CD4-positive, alpha-beta T cell treated with Interleukin-4 for 1 hour (primary cell): Measurements from ENCODE around the gene CPEB2.
"Not testable (repeated sequence)": the region's sequence is repeated elsewhere in the genome, so short reads cannot be mapped to it uniquely, and the experiment has no call there.

Source experiments
- DNase-seq, 2 donors: peaks; one replicate each; pipeline ENCODE4 v3.0.0-alpha.2; 2020 to 2022

CPEB2 gene

DNA sequence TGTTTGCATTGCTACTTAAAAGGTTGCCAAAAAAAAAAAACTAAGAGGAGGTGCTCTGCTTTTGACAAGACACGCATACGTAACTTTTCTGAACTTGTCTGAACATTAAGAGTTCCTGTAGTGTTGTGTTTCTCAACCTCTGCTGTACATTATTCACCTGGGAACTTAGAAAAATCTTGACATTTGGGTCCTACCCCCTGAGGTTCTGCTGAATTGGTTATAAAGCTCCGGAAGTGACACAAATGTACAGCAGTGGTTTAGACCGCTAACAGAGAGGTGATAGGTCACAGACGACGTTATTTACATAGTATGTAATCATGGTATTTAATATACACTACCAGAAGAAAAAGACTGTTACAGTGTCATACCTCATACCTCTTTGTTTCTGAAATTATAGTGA lies 61.1 kb downstream of the CPEB2 start:
- DNase-seq = no peak

DNA sequence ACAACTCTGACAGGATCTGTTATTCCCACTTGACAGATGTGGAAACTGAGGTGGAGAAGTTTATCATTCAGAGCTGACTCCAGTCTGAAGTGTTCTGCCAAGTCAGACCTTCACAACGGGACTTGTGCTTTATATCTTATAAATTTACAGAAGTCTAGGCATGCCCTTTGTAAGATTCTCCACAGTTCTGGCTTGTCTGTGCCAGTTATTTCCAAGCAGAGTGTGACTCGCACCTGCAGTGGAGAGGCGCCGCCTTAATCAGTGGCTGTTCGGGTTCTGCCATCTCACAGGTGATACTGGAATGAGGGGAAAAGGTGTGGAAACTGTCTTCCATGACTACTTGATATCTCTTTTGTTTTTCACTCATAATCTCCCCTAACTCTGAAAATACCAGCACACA lies 63.2 kb downstream of the CPEB2 start:
- DNase-seq = no peak

DNA sequence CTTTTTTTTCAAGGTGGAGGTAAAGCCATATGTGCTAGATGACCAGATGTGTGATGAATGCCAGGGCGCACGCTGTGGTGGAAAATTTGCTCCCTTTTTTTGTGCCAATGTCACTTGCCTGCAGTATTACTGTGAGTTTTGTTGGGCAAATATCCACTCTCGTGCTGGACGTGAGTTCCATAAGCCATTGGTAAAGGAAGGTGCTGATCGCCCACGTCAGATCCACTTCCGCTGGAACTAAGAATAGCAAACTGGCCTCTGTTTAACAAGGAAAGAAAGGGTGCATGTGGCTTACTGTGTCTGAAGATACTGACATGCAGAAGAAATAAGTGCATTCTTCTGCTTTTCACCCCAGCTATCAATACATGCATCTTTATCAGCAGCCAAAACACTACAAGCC lies 63.9 kb downstream of the CPEB2 start:
- no peak for DNase-seq

DNA sequence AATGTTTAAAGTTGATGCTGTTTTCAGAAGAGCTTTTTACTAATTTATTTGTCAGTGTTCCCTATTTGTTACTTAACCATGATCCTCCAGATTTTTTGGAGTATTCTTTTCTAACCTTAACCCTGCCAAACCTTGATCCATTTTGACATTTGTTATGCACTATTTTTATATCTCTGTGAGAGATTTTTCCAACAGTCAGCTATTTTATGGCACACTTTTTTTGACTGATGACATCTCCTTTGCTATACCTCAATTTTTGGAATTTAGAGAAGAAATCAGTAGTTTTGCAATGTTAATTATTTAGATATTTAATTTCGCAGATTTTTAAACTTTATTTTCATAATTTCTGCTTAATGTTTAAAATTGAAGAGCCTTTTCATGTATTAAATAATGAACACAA lies 66.0 kb downstream of the CPEB2 start:
- DNase-seq = no peak

DNA sequence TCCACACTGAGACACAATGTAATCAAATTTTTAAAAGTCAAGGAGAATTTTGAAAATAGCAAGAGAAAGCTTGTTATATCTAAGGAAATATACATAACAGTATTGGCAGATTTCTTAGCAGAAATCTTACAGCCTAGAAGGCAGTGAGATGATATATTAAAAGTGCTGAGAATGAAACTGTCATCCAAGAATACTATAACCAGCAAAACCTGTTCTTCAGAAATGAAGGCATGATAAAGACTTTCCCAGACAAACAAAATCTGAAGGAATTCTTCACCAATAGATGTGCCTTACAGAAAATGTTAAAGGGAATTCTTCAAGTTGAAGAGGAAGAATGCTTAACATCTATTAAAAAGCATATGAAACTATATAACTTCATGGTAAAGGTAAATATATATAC lies 73.6 kb downstream of the CPEB2 start:
- DNase-seq = no peak

GRCh38 chr4:15077969-15078368 lies 75.7 kb downstream of the CPEB2 start:
- DNase-seq = no peak

- DNase-seq = no peak
These were observed 76.7 kb downstream of the CPEB2 start for GRCh38 chr4:15078682-15079642.

GRCh38 chr4:15084780-15085179 lies 82.5 kb downstream of the CPEB2 start:
- DNase-seq = no peak

- not testable (repeated sequence) for DNase-seq
These were observed 83.5 kb downstream of the CPEB2 start for GRCh38 chr4:15085762-15086161.

DNA sequence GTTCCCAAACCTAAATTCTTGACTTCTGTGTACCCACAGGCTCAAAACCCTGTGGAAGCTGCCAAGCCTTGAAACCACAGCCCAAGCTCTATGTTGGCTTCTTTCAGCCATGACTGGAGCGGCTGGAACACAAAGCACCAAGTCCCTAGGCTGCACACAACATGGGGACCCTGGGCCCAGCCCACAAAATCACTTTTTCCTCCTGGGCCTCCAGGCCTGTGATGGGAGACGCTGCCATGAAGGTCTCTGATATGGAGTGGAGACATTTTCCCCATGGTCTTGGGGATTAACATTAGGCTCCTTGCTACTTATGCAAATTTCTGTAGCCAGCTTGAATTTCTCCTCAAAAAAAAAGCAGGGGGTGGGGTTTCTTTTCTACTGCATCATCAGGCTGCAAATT lies 84.0 kb downstream of the CPEB2 start:
- DNase-seq = not testable (repeated sequence)

DNA sequence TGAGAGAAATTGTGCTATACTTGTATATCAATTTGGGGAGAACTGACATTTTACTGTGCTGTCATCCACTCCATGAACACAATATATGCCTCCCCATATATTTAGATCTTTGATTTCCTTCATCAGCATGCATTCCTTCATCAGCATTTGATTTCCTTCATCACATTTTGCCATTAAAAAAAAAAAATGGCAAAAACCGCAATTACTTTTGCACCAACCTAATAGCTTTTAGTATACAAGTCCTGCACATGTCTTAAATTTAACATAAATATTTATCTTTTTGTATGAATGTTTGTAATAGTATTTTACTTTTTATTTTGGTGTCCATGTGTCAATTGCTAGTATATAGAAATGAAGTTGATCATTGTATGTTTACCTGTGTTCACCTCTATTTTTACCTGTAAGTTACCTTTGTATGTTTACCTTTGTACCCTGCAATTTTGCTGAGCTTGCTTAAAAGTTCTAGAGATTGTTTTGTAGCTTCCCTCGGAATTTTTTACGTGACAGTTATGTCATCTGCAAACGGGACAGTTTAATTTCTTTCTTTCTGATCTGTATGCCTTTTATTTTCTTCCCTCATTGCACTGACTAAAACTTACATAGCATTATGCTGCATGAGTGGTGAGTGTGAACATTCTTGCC lies 86.2 kb downstream of the CPEB2 start:
- no peak for DNase-seq

DNA sequence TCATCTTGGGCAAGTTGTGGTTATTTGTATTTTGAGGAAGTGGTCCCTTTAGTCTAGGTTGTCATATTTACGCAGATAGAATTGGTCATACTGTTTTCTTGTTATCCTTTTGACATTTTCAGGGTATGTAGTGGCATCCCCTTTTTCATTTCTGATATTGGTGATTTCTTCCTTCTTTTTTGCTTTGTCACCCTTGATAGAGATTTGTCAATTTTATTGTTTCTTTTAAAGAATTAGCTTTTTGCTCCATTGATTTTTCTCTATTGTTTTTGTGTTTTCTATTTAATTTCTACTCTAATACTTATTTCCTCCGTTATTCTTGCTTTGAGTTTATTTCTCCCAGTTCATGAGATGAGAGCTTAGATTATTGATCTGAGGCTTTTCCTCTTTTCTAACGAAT lies 87.7 kb downstream of the CPEB2 start:
- no peak for DNase-seq

DNA sequence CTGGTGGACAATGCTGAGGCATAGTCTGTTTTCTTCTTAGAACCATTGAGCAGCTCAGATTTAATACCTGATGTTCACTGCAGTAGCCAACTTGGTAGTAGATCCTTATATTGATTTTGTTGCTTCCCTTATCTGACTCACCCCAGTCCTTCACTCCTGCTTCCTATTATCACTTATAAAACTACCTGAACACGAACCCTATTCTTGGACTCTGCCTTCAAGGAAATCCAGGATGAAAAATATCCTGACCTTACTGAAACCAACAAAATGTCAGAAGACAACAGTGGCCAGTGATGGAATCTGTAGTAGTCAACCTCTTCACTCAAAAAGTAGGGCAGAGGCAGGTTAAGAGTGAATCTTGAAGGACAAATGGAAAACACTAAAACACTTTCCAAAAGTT lies 98.1 kb downstream of the CPEB2 start:
- no peak for DNase-seq

DNA sequence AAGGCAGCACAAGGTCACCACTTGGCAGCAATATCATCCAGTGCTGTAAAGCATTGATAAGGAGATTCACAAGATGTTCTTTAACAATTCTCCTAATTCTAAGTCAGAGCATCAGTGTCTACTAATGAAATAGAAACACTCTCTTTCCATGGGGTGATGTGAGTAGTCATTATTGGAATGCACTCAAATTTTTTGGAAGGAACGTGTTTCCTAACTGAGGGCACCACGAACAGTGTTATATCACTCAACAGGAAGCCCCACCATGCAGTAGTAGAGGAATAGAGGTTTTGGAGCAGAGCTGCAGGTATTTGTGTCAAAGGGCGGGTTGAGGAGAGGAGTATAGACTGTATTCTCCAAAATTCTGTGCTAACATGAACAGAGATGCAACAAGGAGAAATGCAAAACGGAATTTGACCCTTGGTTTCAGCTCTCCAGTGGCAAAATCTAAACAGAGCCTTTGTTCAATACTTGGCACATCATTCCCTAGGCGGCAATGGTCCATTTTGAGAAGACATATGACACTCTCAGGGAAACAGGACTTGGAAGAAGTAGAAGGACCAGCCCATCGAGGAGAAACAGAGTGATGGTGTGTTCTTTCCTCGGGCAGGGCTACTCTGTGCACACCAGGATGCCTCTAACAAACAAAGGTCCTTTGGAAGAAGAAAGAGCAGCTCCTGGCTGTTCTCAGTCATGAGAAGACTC lies 98.9 kb downstream of the CPEB2 start:
- DNase-seq = no peak

- no peak for DNase-seq
These were observed 102.5 kb downstream of the CPEB2 start for GRCh38 chr4:15104825-15105224.

DNA sequence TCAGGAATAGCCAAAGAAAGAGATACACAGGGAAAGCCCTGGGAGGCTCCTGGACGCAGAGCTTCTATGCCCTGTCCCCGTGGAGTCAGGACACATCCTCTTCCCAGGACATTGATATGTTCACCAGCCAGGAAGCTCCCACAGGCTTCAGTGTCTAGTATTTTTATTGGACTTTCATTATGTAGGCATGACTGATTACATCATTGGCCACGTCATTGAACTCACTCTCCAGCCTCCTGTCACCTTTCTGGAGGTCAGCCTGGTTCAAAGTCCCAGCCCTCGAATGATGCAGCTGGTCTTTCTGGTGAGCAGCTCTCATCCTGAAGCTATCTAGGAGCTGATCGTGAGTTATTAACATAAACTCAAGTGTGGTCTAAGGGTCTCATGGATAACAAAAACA lies 104.1 kb downstream of the CPEB2 start:
- no peak for DNase-seq

GRCh38 chr4:15109600-15109999 lies 107.3 kb downstream of the CPEB2 start:
- DNase-seq = no peak

GRCh38 chr4:15110120-15110571 lies 107.9 kb downstream of the CPEB2 start:
- DNase-seq = no peak

GRCh38 chr4:15116509-15117079 lies 114.3 kb downstream of the CPEB2 start:
- DNase-seq = no peak

GRCh38 chr4:15117270-15117946 lies 115.1 kb downstream of the CPEB2 start:
- no peak for DNase-seq

DNA sequence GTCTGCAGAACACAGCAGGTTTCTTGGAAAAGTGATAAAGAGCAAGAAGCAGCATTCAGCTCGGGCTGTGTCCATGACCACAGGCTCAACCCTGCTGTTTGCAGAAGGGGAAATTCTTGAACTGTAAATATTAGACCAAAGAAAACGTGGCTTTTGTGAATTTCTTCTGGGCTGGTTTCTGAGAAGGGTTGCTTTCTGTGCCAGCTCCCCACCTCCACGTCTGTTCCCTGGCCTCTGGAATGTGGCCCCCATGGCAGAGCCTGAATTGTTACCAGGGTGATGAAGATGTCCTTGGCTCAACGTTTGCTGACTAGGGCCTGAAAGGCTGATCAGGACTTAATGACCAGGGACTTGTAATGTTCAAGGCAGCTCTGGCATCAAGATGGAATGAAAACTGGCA lies 116.0 kb downstream of the CPEB2 start:
- no peak for DNase-seq
